ENCODE measurements around the gene RAP1GDS1.
"Not testable (repeated sequence)": the region's sequence is repeated elsewhere in the genome, so short reads cannot be mapped to it uniquely, and the experiment has no call there.

RAP1GDS1 gene

DNA sequence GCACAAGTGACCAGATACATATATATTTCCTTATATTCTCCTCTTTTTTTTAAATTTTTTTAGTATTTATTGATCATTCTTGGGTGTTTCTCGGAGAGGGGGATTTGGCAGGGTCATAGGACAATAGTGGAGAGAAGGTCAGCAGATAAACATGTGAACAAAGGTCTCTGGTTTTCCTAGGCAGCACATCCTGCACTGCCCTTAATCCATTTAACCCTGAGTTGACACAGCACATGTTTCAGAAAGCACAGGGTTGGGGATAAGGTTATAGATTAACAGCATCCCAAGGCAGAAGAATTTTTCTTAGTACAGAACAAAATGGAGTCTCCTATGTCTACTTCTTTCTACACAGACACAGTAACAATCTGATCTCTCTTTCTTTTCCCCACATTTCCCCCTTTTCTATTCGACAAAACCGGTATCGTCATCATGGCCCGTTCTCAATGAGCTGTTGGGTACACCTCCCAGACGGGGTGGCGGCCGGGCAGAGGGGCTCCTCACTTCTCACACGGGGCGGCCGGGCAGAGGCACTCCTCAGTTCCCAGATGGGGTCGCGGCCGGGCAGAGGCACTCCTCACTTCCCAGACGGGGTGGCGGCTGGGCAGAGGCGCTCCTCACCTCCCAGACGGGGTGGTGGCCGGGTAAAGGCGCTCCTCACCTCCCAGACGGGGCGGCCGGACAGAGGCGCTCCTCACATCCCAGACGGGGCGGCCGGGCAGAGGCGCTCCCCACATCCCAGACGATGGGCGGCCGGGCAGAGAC, 68.9 kb downstream of the RAP1GDS1 start:
- not testable (repeated sequence) for H3K36me3 ChIP-seq (ENCODE audit: control insufficient read depth, insufficient read depth, low read length)

DNA sequence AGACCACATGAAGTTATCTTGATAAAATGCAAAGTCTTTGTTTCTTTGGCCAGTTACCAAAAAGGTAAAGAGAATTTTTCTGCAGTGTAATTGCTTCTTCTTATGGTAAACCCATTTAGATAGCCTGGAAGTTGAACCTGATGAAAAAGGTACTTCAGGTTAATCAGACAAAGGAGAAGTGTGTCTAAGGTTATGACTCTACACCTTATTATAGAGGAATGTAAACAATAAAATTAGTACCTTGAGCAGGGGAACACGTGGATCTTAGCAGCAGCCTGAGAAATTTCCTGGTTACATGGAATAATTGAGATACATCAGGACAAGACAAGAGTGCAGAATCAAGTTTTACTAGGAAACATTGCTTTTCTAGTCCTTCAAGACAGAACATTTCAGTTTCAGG, 70.8 kb downstream of the RAP1GDS1 start:
- peaks cover 3% of the 10 kb centered on the region for H3K9me3 ChIP-seq (ENCODE audit: control insufficient read depth, insufficient read depth, low read length)
- H3K4me1 ChIP-seq (ENCODE audit: control insufficient read depth, insufficient read depth, low read length) = peaks cover 12% of the 10 kb centered on the region
- no peak overlapping the region for H3K4me3 ChIP-seq (ENCODE audit: low read depth, low read length)
- no peaks in the 10 kb centered on the region for H3K36me3 ChIP-seq (ENCODE audit: control insufficient read depth, insufficient read depth, low read length)
- no peak overlapping the region for H3K9ac ChIP-seq (ENCODE audit: low read depth, low read length)
- H3K27me3 ChIP-seq (ENCODE audit: control insufficient read depth, insufficient read depth, low read length) = no peaks in the 10 kb centered on the region

More for the DNA sequence above, 68.9 kb downstream of the RAP1GDS1 start:
- not testable (repeated sequence) for H3K27me3 ChIP-seq (ENCODE audit: control insufficient read depth, insufficient read depth, low read length); H3K4me1 ChIP-seq (ENCODE audit: control insufficient read depth, insufficient read depth, low read length); H3K9ac ChIP-seq (ENCODE audit: low read depth, low read length); H3K4me3 ChIP-seq (ENCODE audit: low read depth, low read length); H3K9me3 ChIP-seq (ENCODE audit: control insufficient read depth, insufficient read depth, low read length)

GRCh38 chr4:98334461-98334860, 73.3 kb downstream of the RAP1GDS1 start:
- H3K9ac ChIP-seq (ENCODE audit: low read depth, low read length) = no peak overlapping the region
- no peaks in the 10 kb centered on the region for H3K36me3 ChIP-seq (ENCODE audit: control insufficient read depth, insufficient read depth, low read length)
- H3K9me3 ChIP-seq (ENCODE audit: control insufficient read depth, insufficient read depth, low read length) = no peaks in the 10 kb centered on the region
- H3K27me3 ChIP-seq (ENCODE audit: control insufficient read depth, insufficient read depth, low read length) = no peaks in the 10 kb centered on the region
- H3K4me1 ChIP-seq (ENCODE audit: control insufficient read depth, insufficient read depth, low read length) = peaks cover 20% of the 10 kb centered on the region
- H3K4me3 ChIP-seq (ENCODE audit: low read depth, low read length) = no peak overlapping the region

- H3K4me1 ChIP-seq (ENCODE audit: control insufficient read depth, insufficient read depth, low read length) = peaks cover 19% of the 10 kb centered on the region
- H3K4me3 ChIP-seq (ENCODE audit: low read depth, low read length) = no peak overlapping the region
- H3K9me3 ChIP-seq (ENCODE audit: control insufficient read depth, insufficient read depth, low read length) = no peaks in the 10 kb centered on the region
- H3K27me3 ChIP-seq (ENCODE audit: control insufficient read depth, insufficient read depth, low read length) = no peaks in the 10 kb centered on the region
- no peak overlapping the region for H3K9ac ChIP-seq (ENCODE audit: low read depth, low read length)
- H3K36me3 ChIP-seq (ENCODE audit: control insufficient read depth, insufficient read depth, low read length) = no peaks in the 10 kb centered on the region
Measured at GRCh38 chr4:98338761-98339438, 77.7 kb downstream of the RAP1GDS1 start.

DNA sequence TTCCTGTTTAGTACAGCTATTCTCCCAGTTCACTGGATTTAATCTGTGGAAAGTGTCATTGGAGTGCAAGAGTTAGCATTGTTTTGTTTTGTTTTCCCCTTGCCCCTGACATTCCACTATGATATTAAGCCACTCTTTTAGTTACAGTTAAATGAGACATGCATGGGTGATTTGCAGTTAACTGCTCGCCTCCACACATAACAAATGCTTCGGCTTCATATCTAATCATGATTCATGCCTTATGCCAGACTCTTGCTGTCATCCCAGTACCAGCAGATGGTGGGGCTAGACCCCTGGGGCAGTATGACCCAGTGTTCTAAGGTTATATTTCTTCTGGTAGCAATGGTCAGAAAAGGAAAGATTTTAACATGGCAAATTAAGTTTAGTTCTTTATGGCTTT, 80.1 kb downstream of the RAP1GDS1 start:
- no peaks in the 10 kb centered on the region for H3K36me3 ChIP-seq (ENCODE audit: control insufficient read depth, insufficient read depth, low read length)
- H3K9ac ChIP-seq (ENCODE audit: low read depth, low read length) = no peak overlapping the region
- no peaks in the 10 kb centered on the region for H3K27me3 ChIP-seq (ENCODE audit: control insufficient read depth, insufficient read depth, low read length)
- H3K9me3 ChIP-seq (ENCODE audit: control insufficient read depth, insufficient read depth, low read length) = no peaks in the 10 kb centered on the region
- no peak overlapping the region for H3K4me3 ChIP-seq (ENCODE audit: low read depth, low read length)
- peaks cover 8% of the 10 kb centered on the region for H3K4me1 ChIP-seq (ENCODE audit: control insufficient read depth, insufficient read depth, low read length)

DNA sequence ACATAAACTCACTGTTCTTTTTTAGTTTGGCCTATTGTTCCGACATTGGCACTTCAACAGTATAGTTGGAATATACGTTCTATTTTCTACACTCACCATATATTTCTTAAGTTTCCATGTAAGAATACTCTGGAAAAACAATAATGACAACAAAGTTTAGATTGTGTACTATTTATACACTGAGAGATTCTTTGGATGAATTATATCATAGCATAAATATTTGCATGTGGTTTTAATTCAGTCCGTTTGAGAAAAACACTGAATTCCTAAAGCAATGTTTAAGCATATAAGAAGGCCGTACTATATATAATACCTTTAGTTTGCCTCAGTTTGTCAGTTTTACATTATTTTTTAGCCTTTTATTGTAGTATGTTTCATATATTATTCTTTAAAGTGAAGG, 82.4 kb downstream of the RAP1GDS1 start:
- peaks cover 4% of the 10 kb centered on the region for H3K4me1 ChIP-seq (ENCODE audit: control insufficient read depth, insufficient read depth, low read length)
- no peaks in the 10 kb centered on the region for H3K9me3 ChIP-seq (ENCODE audit: control insufficient read depth, insufficient read depth, low read length)
- H3K9ac ChIP-seq (ENCODE audit: low read depth, low read length) = no peak overlapping the region
- no peaks in the 10 kb centered on the region for H3K36me3 ChIP-seq (ENCODE audit: control insufficient read depth, insufficient read depth, low read length)
- no peak overlapping the region for H3K4me3 ChIP-seq (ENCODE audit: low read depth, low read length)
- no peaks in the 10 kb centered on the region for H3K27me3 ChIP-seq (ENCODE audit: control insufficient read depth, insufficient read depth, low read length)

DNA sequence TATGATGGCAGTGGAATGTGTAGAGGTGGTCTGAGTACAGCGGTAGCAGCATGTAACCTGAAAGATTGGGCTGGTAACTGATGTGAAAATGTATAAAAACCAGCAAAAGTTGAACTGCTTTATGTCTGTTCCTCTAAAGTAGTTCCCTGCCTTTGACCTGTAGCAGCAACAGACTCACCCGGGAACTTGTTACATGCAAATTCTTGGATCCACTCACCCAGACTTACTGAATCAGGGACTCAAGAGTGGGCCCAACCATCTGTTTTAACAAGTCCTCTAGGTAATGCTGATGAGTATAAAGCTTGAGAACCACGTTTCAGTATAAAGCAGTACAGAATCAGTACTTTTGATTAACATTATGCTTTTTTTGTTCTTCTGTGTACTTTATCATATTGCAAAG, 84.7 kb downstream of the RAP1GDS1 start:
- Histone ChIP-seq H3K4me1 (ENCODE audit: control insufficient read depth, insufficient read depth, low read length) (no peaks in the 10 kb centered on the region), H3K9me3 (ENCODE audit: control insufficient read depth, insufficient read depth, low read length) (no peaks in the 10 kb centered on the region), H3K4me3 (ENCODE audit: low read depth, low read length) (no peak overlapping the region), H3K9ac (ENCODE audit: low read depth, low read length) (no peak overlapping the region), H3K27me3 (ENCODE audit: control insufficient read depth, insufficient read depth, low read length) (no peaks in the 10 kb centered on the region), H3K36me3 (ENCODE audit: control insufficient read depth, insufficient read depth, low read length) (no peaks in the 10 kb centered on the region)

- Histone ChIP-seq H3K9ac (ENCODE audit: low read depth, low read length) (no peak overlapping the region), H3K9me3 (ENCODE audit: control insufficient read depth, insufficient read depth, low read length) (no peaks in the 10 kb centered on the region), H3K4me3 (ENCODE audit: low read depth, low read length) (no peak overlapping the region), H3K27me3 (ENCODE audit: control insufficient read depth, insufficient read depth, low read length) (no peaks in the 10 kb centered on the region), H3K4me1 (ENCODE audit: control insufficient read depth, insufficient read depth, low read length) (no peaks in the 10 kb centered on the region), H3K36me3 (ENCODE audit: control insufficient read depth, insufficient read depth, low read length) (no peaks in the 10 kb centered on the region)
Measured at GRCh38 chr4:98352396-98352795, 91.2 kb downstream of the RAP1GDS1 start.

GRCh38 chr4:98352940-98353339, 91.8 kb downstream of the RAP1GDS1 start:
- no peaks in the 10 kb centered on the region for H3K27me3 ChIP-seq (ENCODE audit: control insufficient read depth, insufficient read depth, low read length)

DNA sequence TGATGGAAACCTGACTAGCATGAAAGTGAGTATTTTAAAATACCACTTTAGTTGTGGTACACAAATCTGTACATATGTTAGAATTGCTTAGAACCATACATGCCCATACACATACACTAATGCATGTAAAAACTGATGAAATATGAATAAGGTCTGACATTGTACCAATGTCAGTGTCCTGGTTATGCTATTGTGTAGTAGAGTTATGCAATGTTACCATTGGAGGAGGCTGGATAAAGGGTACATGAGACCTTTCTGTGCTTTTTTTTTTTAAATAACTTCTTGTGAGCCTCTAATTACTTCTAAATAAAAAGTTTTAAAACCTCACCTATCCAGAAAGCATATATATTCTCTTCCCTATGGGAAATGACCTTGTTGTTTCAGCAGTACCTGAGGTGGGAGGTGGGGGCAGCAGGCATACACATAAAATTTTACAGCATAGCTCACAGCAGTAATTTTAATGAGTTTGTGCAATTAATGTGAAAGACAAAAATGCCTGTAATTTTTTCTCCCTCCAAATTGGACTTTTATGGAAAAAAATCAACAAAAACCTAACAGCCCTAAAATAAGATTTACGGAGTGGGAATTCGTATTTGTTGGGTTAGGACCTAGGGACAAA, 97.6 kb downstream of the RAP1GDS1 start:
- H3K9ac ChIP-seq (ENCODE audit: low read depth, low read length) = no peak overlapping the region
- H3K4me3 ChIP-seq (ENCODE audit: low read depth, low read length) = no peak overlapping the region
- no peaks in the 10 kb centered on the region for H3K27me3 ChIP-seq (ENCODE audit: control insufficient read depth, insufficient read depth, low read length)
- no peaks in the 10 kb centered on the region for H3K36me3 ChIP-seq (ENCODE audit: control insufficient read depth, insufficient read depth, low read length)
- H3K4me1 ChIP-seq (ENCODE audit: control insufficient read depth, insufficient read depth, low read length) = no peaks in the 10 kb centered on the region
- H3K9me3 ChIP-seq (ENCODE audit: control insufficient read depth, insufficient read depth, low read length) = no peaks in the 10 kb centered on the region

More at GRCh38 chr4:98352940-98353339, 91.8 kb downstream of the RAP1GDS1 start:
- Histone ChIP-seq H3K4me3 (ENCODE audit: low read depth, low read length) (no peak overlapping the region), H3K4me1 (ENCODE audit: control insufficient read depth, insufficient read depth, low read length) (no peaks in the 10 kb centered on the region), H3K9me3 (ENCODE audit: control insufficient read depth, insufficient read depth, low read length) (no peaks in the 10 kb centered on the region), H3K36me3 (ENCODE audit: control insufficient read depth, insufficient read depth, low read length) (no peaks in the 10 kb centered on the region), H3K9ac (ENCODE audit: low read depth, low read length) (no peak overlapping the region)

- Histone ChIP-seq H3K4me3 (ENCODE audit: low read depth, low read length) (no peak overlapping the region), H3K27me3 (ENCODE audit: control insufficient read depth, insufficient read depth, low read length) (no peaks in the 10 kb centered on the region), H3K36me3 (ENCODE audit: control insufficient read depth, insufficient read depth, low read length) (no peaks in the 10 kb centered on the region), H3K4me1 (ENCODE audit: control insufficient read depth, insufficient read depth, low read length) (no peaks in the 10 kb centered on the region), H3K9ac (ENCODE audit: low read depth, low read length) (no peak overlapping the region), H3K9me3 (ENCODE audit: control insufficient read depth, insufficient read depth, low read length) (no peaks in the 10 kb centered on the region)
Measured at GRCh38 chr4:98359646-98360045, 98.5 kb downstream of the RAP1GDS1 start.

DNA sequence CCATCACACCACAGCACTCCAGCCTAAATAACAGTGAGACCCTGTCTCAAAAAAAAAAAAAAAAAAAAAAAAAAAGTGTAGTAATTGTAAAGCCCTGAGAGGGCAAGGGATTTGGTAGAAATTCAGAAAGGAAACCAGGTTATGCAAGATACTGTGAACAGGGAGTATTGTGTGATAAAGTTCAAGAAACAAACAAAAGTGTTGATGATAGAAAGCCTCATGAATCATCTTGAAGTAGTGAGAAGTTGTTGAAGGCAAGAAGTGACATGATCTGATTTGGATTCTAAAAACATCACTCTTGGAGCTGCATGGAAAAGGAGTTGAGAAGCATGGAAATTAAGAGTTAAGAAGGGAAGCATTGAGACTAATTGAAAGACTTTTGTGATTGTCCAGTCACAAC, 102.2 kb downstream of the RAP1GDS1 start:
- no peaks in the 10 kb centered on the region for H3K36me3 ChIP-seq (ENCODE audit: control insufficient read depth, insufficient read depth, low read length)
- H3K4me1 ChIP-seq (ENCODE audit: control insufficient read depth, insufficient read depth, low read length) = no peaks in the 10 kb centered on the region
- H3K27me3 ChIP-seq (ENCODE audit: control insufficient read depth, insufficient read depth, low read length) = no peaks in the 10 kb centered on the region
- no peak overlapping the region for H3K9ac ChIP-seq (ENCODE audit: low read depth, low read length)
- H3K4me3 ChIP-seq (ENCODE audit: low read depth, low read length) = no peak overlapping the region
- no peaks in the 10 kb centered on the region for H3K9me3 ChIP-seq (ENCODE audit: control insufficient read depth, insufficient read depth, low read length)

Measured in iPS-15b (cell line).